NCI-H1105 (cell line): Measurements from ENCODE around the gene ARSK.
A peak's percentile ranks its signal among the peaks of the same experiment; 100 is the strongest.

Source experiments
- DNase-seq: peaks from one replicate; lab custom pipeline; 2025; lab: John Stamatoyannopoulos, UW

Gene ARSK

GRCh38 chr5:95554647-95555548 is at the start of gene ARSK, which contains the start of gene SKIC3:
Gene ARSK (plus strand): TSS chr5:95555101. CDS start chr5:95555279, 178 bp downstream.
Gene SKIC3 (minus strand): TSS chr5:95554977. CDS start chr5:95547150, 7,827 bp downstream.
- peak; percentile 87 for DNase-seq

DNA sequence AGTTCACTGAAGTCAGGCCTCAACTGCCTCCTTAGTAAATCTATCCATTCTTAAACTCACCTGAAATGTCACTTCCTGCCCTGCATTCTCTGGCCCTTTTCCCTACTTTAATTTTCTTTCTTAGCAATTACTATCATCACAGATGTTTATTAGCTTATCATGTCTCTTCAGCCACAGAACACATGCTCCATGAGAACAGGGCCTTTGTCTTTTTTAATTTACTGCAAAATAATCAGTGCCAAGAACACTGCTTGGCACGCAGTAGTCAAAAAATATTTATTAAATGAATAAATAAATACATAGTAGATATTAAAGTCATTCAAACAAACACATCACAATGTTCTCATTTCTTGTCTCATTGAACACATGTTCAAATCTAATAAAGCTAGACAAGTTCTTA is 46.4 kb upstream of the ARSK start:
- no peak for DNase-seq

DNA sequence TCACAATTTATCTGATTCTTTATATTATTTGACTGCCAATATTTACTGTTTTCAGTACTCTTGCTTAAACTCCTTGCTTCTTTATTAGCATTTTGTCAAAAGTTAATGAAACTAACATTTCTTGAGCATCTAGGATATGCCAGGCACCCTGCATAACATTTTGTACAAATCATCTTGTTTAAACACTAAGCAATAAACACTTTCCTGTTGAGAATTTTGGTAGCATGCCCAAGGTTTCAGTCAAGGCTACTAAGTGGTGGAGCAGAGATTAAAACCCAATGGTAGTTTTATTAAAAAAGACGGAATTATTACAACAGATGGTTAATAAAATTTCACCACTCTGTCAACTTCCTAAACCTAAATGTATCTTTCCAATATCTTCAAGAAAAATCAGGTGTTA is 43.3 kb upstream of the ARSK start:
- no peak for DNase-seq

DNA sequence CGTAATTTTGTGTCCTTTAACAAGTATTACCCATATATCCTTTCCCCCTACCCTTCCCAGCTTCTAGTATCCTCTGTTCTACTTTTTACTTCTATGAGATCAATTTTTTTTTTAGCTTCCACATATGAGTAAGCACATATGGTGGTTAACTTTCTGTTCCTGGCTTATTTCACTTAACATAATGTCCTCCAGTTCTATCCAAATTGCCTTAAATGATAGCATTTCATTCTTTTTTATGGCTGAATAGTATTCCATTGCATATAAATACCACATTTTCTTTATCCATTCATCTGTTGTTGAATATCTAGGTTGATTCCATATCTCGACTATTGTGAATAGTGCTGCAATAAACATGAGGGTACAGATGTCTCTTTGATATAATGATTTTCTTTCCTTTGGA is 36.5 kb upstream of the ARSK start:
- DNase-seq, result no peak

GRCh38 chr5:95519151-95519550 is 35.8 kb upstream of the ARSK start:
- no peak for DNase-seq

DNA sequence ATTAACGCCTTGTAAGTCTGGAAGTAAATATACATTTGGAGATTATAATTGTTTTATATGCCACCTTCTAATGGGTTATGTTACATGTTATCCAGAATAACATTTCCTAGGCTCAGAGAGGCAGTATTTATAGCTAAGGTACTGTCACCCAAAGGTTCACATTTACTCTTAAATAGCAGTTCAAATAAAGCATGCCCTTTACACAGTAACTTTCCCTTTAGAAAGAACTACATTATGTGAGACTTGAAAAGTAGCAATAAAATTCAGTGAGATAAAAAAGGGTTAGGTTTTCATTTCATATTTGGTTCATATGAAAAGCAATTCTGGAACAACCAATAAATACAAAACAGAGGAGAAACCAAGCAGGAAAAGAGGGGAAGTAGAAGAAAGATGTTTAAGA is 35.2 kb upstream of the ARSK start:
- DNase-seq, result no peak

DNA sequence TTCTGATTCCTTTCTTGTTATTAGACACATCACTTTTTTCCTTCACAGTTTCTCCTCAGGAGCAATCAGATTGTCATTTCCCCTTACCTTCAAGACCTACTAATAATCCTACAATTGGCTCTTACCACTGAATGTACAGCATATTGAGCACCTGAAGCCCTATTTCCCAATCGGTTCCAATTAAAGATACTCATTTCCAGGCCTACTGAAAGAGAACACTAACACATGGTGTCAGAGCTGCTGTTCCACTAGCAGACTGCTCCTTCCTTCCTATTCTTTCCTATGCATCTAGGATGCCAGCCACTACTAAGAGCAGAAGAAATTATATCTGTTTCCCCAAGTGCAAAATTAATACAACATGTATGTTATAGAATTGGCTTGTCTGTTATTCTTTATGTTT is 34.7 kb upstream of the ARSK start:
- no peak for DNase-seq

GRCh38 chr5:95524423-95524822 is 30.5 kb upstream of the ARSK start:
- DNase-seq, result no peak

DNA sequence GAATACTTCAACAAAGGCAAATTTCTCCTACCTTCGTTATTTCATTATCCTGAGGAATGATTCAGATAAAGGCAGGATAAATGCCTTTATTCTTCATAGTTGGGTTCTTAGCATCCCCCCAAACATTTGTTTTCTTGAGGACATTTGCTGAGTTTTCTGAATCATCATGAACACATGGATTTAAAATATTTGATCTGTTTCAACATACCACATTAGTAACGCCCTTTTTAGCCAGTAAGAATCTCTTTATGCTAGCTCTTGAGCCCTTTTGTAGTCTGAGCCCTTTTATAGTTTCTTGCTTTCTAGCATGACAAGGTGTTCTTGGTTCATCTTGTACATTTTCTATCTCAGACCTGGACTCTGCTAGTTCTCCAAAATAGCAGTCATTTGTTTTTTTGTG is 28.0 kb upstream of the ARSK start:
- no peak for DNase-seq

DNA sequence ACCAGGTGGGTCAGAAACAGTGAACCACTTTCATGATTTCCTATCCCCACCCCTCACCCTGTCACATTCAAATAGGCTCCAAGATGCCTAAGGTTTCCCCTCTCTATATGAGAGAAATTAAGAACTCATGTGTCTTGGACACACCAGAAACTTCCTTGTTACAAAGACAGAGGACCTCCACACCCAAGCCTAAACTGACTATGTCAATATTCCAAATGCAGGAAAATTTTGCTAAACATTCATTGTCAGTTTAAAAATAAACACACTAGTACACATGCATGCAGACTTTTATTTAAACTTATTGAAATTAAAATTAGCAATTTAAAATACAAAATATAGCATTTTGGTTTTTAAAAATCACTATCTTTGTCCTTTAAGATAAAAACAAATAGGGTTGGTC is 26.3 kb upstream of the ARSK start:
- no peak for DNase-seq

DNA sequence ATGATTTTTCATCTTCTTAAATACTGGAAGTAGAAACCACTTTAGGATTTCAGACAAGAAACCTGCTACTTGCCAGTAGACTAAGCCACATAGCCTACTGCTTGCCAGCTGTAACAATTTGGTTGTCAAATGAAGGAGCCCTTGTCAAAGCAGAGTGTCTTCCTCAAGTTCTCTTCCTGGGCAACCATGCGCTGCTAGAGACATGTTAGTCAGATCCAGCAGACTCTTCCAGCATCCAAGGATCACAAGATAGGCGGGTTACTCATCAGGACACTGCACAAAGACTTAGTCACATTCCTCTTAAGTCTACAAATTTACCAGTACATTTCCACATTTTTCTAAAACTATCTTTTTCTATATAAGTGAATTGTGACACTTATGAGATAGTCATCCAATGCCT is 24.5 kb upstream of the ARSK start:
- DNase-seq, result no peak

DNA sequence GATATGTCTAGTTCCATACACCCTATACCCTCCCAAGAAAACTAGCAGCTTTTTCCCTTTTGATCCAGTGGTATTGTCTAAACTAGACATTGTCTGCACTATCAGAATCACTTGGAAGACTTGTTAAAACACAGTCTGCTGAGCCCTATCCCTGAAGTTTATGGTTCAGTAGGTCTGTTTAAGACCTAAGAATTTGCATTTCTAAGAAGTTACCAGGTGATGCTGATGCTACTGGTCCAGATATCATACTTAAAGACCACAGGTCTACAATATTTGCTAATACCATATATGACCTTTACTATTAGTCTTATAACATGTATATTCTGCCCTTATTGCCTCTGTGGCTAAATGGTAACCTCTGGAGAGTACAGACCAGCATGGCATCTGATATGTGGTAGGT is 23.4 kb upstream of the ARSK start:
- no peak for DNase-seq

DNA sequence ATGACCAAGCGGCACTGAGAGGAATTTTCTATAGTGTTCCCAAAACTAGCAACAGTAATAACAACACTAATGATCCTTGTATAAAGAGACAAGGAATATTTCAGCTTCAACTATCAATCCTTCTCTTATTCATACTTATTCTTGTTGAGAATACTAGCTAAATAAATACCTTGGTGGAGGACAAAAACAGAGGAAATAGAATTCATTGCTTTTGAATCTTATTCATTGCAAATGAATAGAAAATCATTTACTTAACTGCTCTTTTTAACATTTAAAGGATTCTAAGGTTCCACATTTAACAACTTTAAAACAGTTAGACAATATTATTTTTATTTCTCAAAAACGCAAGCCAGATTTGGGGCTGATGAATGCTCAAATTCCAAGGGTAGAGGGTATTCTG is 22.5 kb upstream of the ARSK start:
- no peak for DNase-seq

- no peak for DNase-seq
Measured at GRCh38 chr5:95533106-95533505, 21.8 kb upstream of the ARSK start.

- DNase-seq, result no peak
Measured at GRCh38 chr5:95533761-95534160, 21.1 kb upstream of the ARSK start.

- no peak for DNase-seq
Measured at GRCh38 chr5:95537501-95537900, 17.4 kb upstream of the ARSK start.

DNA sequence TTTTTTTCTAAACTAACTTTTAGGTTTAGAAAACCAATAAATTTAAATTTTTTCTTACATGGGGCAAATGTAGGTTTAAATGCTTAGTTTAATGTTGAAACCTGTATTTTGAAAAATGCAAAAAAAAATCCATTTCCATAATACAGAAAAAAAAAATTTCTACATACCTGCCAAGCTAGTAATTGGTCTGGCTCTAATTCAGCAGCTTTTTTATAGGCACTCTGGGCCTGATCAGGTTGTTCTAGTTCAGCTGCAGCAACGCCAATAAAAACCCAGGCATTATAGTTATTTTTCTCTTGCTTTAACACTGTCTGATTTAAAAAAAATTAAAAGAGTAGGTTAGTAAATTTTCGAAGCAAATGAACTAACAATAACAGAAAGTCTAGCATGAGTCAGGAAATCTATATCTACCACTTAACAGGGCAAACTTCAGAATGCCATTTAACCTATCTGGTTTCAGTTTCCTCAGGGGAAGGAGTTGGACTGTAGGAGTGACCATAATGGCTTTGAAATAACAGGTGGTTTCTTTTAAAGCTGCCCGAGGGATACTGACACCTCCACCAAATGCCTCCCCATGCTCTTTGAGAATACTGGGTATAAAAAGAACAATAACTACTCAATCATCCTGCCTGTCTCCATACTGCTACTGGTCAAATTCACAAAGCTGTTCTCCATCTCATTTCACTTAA is 11.7 kb upstream of the ARSK start:
- no peak for DNase-seq

GRCh38 chr5:95549030-95549429 is 5.9 kb upstream of the ARSK start:
- DNase-seq, result no peak

DNA sequence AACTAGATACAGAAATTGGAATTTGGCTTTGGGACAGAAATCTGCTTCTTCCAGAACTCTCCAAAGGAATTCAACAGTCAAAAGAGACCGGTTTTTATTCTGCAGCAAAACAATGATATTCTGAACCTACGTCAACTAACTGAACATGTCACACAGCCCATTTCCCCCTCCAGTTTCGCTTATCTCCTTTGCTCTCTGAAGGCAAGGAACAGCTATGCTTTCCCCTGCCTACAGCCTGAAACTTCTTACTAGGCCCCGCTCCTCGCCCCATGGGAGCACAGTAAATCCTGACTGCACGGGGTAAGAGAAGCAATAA is 612 bp upstream of the ARSK start:
- DNase-seq, result no peak

- no peak for DNase-seq
Measured at GRCh38 chr5:95555553-95555952, 652 bp downstream of the ARSK start.

DNA sequence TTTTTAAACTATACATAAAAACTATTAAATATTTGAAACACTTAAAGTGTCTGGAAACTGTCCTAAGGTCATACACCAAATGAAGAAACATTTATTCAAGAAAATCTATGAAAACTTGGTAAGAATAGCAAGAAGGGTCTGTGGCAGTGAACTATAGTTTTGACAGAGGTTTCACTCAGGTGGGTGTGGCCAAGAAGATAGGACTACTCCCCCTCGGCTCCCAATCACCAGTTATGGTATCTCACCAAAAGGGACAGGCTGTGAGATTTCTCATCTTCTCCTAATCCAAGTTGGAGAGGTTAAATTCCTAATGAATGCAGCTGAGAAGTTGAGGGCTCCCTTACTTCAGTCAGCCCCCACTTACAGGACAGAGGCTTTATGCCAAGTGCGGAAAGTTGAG is 2.9 kb downstream of the ARSK start:
- no peak for DNase-seq

DNA sequence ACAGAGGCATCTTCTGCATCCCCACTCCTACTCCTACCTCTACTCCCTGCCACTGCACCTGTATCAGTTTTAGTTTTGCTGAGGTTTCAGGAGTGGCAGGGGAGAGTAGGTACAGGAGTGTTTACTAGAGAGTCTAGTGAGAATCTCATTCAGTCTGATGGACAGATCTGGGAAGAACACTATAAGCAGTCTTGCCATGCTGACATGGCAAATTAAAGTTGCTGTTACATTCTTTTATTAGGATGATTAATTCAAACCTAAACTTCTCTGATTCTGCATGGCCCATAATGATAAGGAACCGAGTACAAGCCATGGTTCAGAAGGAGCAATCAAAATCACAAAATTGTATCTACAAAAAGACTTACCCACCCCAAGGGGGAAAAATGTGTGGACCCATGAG is 7.4 kb downstream of the ARSK start:
- DNase-seq, result no peak

DNA sequence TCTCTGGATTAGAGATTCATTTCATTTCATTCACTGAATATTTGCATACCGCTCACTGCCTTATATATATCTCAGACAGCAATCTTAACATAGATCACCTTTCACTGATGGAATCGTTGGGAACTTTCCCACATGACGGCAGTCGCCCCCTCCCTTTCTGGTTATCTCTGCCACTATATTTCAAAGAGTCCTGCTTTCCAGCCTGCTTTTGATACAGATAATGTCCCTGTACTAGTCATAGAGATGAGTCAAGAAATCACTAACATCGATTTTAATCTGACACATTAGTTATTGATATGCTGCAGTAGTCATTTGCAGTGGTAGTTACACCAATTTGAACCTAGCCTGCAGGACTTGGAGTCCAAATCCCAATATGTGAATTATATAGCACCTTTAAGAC is 8.5 kb downstream of the ARSK start:
- DNase-seq, result no peak

GRCh38 chr5:95564450-95564849 is 9.5 kb downstream of the ARSK start:
- peak; percentile 33 for DNase-seq
